ENCODE results near the gene ARHGAP26.

DNA sequence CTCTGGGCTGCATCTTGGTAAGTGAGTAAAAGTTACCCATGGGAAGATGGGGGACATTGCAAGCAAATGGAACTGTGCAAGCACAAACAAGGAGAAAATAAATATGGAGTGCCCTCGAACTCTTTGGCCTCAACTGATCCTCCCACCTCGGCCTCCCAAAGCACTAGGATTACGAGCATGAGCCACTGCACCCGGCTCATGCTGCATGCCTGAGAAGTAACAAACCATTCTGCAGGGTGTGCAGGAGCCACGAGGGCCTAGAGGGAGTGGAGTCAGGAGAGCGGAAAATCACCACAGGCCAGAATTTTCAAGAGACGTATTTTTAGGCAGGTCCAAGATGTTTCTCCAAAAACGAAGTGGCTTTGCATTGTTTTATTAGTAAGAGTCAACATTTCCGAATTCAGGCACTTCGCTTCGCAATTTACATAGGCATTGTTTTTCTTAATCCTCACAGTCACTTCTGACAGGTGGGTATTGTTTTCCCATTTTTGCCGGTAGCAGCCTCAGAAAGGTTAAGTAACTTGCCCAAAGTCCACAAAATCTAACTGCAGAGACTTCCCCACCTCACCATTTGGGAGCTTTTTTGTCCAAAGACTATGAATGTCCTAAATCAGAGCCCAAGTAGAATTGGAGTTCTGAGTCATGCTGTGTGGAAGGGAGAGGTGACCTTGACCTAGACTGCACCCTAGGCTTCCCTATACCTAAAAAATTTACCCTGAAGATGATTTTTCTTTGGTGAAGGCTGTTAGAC is 403.1 kb downstream of the ARHGAP26 start:
- TF ChIP-seq, protein P1, sequence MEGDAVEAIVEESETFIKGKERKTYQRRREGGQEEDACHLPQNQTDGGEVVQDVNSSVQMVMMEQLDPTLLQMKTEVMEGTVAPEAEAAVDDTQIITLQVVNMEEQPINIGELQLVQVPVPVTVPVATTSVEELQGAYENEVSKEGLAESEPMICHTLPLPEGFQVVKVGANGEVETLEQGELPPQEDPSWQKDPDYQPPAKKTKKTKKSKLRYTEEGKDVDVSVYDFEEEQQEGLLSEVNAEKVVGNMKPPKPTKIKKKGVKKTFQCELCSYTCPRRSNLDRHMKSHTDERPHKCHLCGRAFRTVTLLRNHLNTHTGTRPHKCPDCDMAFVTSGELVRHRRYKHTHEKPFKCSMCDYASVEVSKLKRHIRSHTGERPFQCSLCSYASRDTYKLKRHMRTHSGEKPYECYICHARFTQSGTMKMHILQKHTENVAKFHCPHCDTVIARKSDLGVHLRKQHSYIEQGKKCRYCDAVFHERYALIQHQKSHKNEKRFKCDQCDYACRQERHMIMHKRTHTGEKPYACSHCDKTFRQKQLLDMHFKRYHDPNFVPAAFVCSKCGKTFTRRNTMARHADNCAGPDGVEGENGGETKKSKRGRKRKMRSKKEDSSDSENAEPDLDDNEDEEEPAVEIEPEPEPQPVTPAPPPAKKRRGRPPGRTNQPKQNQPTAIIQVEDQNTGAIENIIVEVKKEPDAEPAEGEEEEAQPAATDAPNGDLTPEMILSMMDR (IDR thresholded peaks at IDR 0.05) = no peak
- TF ChIP-seq POLR2A (IDR thresholded peaks at IDR 0.05; ENCODE audit: low read depth) (no peak), POLR2AphosphoS5 (IDR thresholded peaks at IDR 0.05) (no peak), EP300 (IDR thresholded peaks at IDR 0.05) (no peak)
